K562 (cell line): ENCODE measurements around the gene TIGD1. TPM values are rescaled to one million over a fixed set of nuclear protein-coding genes. Genes with fewer than 3 reads are reported as not detected.

Experiments used
- BDP1 ChIP-seq: IDR thresholded peaks from 3 replicates; pipeline ENCODE4 v1.6.1; 2011; ENCODE audit not compliant: insufficient read length, insufficient read depth
- BHLHE40 ChIP-seq: IDR thresholded peaks from 2 replicates; pipeline ENCODE4 v1.6.1; 2011; ENCODE audit warnings: low read length, improper control_type of control experiment
- CCAR2 ChIP-seq: fragments of 200-400 bp; formaldehyde crosslinking; IDR thresholded peaks from 2 replicates; pipeline ENCODE4 v1.6.1; 2017; ENCODE audit warnings: mild to moderate bottlenecking, low read depth, low read length
- CHCHD3 ChIP-seq: fragments of 250-450 bp; sonication (Bioruptor Pico); IDR thresholded peaks from 2 replicates; pipeline ENCODE4 v2.1.2; 2022; ENCODE audit warnings: mild to moderate bottlenecking
- ERF ChIP-seq: fragments of 450-650 bp; formaldehyde crosslinking; IDR thresholded peaks from 2 replicates; pipeline ENCODE4 v1.4.0; 2020; ENCODE audit warnings: mild to moderate bottlenecking, mixed read lengths
- ETV1 ChIP-seq: fragments of 450-650 bp; conservative IDR thresholded peaks from 2 replicates; pipeline ENCODE4 v1.6.1; 2016; ENCODE audit warnings: missing genetic modification characterization, control low read depth, low read depth, missing compliant biosample characterization
- ETV5 ChIP-seq: sonication (generic); formaldehyde crosslinking; IDR thresholded peaks from 2 replicates; pipeline ENCODE4 v1.4.0; 2020; ENCODE audit warnings: low read depth, mild to moderate bottlenecking, missing genetic modification reagents
- FOXJ2 ChIP-seq: fragments of 200-800 bp; sonication (Bioruptor generic); IDR thresholded peaks from 2 replicates; pipeline ENCODE4 v1.6.1; 2016; ENCODE audit warnings: missing genetic modification characterization, missing compliant biosample characterization
- GATAD2B ChIP-seq: fragments of 450-650 bp; IDR thresholded peaks from 2 replicates; pipeline ENCODE4 v1.6.1; 2017; ENCODE audit warnings: mild to moderate bottlenecking, borderline replicate concordance
- HDGF ChIP-seq: fragments of 450-650 bp; IDR thresholded peaks from 2 replicates; pipeline ENCODE4 v1.6.1; 2016
- HIVEP1 ChIP-seq: fragments of 250-450 bp; sonication (Bioruptor Pico); IDR thresholded peaks from 2 replicates; pipeline ENCODE4 v1.4.0; 2020; ENCODE audit warnings: mild to moderate bottlenecking
- ILK ChIP-seq: fragments of 450-650 bp; IDR thresholded peaks from 2 replicates; pipeline ENCODE4 v1.6.1; 2016; ENCODE audit warnings: missing genetic modification characterization, low read depth, mild to moderate bottlenecking, missing compliant biosample characterization, moderate library complexity, borderline replicate concordance
- KDM2B ChIP-seq: fragments of 250-450 bp; sonication (Bioruptor Pico); IDR thresholded peaks from 2 replicates; pipeline ENCODE4 v1.8.0; 2021; ENCODE audit warnings: mild to moderate bottlenecking, moderate library complexity
- MXI1 ChIP-seq: IDR thresholded peaks from 2 replicates; pipeline ENCODE4 v1.6.1; 2011; ENCODE audit warnings: low read depth, mild to moderate bottlenecking, improper control_type of control experiment, low read length
- NCOA1 ChIP-seq: fragments of 450-650 bp; IDR thresholded peaks from 2 replicates; pipeline ENCODE4 v1.6.1; 2016; ENCODE audit warnings: low read depth
- NCOR1 ChIP-seq: fragments of 450-650 bp; IDR thresholded peaks from 2 replicates; pipeline ENCODE4 v1.6.1; 2016; ENCODE audit warnings: mild to moderate bottlenecking, moderate library complexity
- PRPF4 ChIP-seq: fragments of 200-400 bp; formaldehyde crosslinking; IDR thresholded peaks from one replicate; pipeline ENCODE4 v1.6.1; 2017; ENCODE audit warnings: low read length, low read depth, mild to moderate bottlenecking; ENCODE audit not compliant: insufficient read depth, poor library complexity, severe bottlenecking
- STAG1 ChIP-seq: sonication (generic); formaldehyde crosslinking; IDR thresholded peaks from 2 replicates; pipeline ENCODE4 v1.5.0; 2020; ENCODE audit warnings: missing genetic modification reagents, borderline replicate concordance
- ZNF589 ChIP-seq: fragments of 200-800 bp; sonication (Bioruptor generic); IDR thresholded peaks from 2 replicates; pipeline ENCODE4 v1.6.1; 2016; ENCODE audit warnings: low read depth, missing genetic modification characterization, missing compliant biosample characterization
- polyA plus RNA-seq, 8 experiments: library from polyadenylated mRNA; depleted of rRNA in 4 of 8; stranded (reverse) in 5 of 8; unstranded in 3 of 8; fragments of >200 nt; fragmentation: Nextera tagmentation in 2 of 8; fragmentation: Illumina TruSeq in 1 of 8; extraction: Ambion mirVana in 2 of 8; extraction: Trizol in 1 of 8; gene quantifications; 2 replicates each; pipeline versions ENCODE4 v1.2.1 to v1.2.3, GENCODE V29; 2011 to 2014; ENCODE audit warnings: inconsistent platforms in 1 of 8, missing spikeins in 1 of 8
- total RNA-seq, 7 experiments: library from RNA; depleted of rRNA in 6 of 7; stranded (reverse); fragments of >200 nt in 6 of 7; fragmentation: Illumina TruSeq in 2 of 7; extraction: Trizol in 2 of 7; gene quantifications; 2 replicates each; pipeline versions ENCODE4 v1.2.1 to v1.2.3, GENCODE V29; 2011 to 2021; ENCODE audit warnings: low replicate concordance in 1 of 7
- TF ChIP-seq, protein P1 (sequence below): sonication (generic); formaldehyde crosslinking; IDR thresholded peaks from 2 replicates; pipeline ENCODE4 v1.8.0; 2022; ENCODE audit warnings: mild to moderate bottlenecking, missing genetic modification reagents
- TF ChIP-seq, protein P2 (sequence below): fragments of 250-450 bp; sonication (Bioruptor Pico); IDR thresholded peaks from 2 replicates; pipeline ENCODE4 v1.8.0; 2021; ENCODE audit warnings: mild to moderate bottlenecking, moderate library complexity
- TF ChIP-seq, protein P3 (sequence below): sonication (generic); formaldehyde crosslinking; IDR thresholded peaks from 2 replicates; pipeline ENCODE4 v1.8.1; 2023; ENCODE audit warnings: mild to moderate bottlenecking, missing genetic modification reagents
- TF ChIP-seq, protein P4 (sequence below): fragments of 450-650 bp; IDR thresholded peaks from 2 replicates; pipeline ENCODE4 v1.6.1; 2016; ENCODE audit warnings: mild to moderate bottlenecking

The TIGD1 gene
- total and polyA plus RNA-seq, 9 of the 15 experiments (the other 6 are each of a cell fraction or from before 2014, with no cell fraction given), result 2.0 to 10.1 (median 6.6) TPM

DNA sequence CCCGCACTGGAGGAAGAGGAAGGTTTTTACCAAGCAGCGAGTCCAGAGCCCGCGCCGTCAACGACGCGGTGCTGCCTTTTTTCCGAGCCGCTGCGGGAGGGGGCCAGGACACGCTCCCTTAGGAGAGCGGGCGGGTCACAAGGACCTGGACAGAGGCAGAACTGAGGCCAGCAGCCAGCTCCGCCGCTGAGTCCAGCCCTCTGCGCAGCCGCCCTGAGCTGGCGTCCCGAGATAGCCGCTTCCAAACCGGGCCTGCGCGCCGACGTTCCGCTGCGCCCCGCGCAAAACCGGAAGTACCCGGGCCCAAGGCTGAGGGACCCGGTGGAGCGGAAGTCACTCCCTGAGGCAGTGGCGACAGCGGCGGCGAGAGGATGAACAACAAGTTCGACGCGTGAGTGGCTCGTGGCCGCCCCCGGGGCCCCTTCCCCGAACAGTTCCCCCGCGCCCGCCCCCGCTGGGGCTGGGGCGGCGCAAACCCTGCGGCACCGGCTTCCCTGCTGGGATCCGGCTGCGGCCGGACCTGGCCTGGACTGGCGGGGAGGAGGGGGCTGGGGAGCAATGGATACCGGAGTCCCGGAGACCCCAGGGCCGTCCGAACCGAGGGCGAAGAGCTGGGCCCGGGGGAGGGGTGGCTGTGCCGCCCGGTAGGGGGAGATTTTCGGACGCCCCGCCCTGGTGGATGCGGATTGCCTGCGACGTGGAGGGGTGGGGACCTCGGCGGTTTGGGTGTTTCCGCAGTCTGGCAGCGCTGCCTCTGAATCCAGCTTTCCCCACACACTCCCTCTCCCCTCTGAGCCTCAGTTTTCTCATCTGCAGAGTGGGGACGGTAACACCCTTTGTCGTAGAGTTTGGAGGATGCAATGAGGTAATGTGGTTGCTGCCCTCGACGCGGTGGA is at the start of gene TIGD1, which contains the start of gene EIF4E2 (continued):
- TF ChIP-seq, protein P1, sequence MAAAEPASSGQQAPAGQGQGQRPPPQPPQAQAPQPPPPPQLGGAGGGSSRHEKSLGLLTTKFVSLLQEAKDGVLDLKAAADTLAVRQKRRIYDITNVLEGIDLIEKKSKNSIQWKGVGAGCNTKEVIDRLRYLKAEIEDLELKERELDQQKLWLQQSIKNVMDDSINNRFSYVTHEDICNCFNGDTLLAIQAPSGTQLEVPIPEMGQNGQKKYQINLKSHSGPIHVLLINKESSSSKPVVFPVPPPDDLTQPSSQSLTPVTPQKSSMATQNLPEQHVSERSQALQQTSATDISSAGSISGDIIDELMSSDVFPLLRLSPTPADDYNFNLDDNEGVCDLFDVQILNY (CRISPR knock-in tag), result no peak; the same call in 1 of the 2 replicates
- TF ChIP-seq STAG1 (CRISPR knock-in tag), result no peak
- TF ChIP-seq CHCHD3 (CRISPR knock-in tag), result no peak
- no peak for TF ChIP-seq BDP1
- TF ChIP-seq GATAD2B, result peak; percentile 56
- TF ChIP-seq BHLHE40, result peak; percentile 80
- TF ChIP-seq ERF (CRISPR knock-in tag), result 0 out of 2 replicates have a peak, but pooled peaks have one; percentile 40
- TF ChIP-seq, protein P2, sequence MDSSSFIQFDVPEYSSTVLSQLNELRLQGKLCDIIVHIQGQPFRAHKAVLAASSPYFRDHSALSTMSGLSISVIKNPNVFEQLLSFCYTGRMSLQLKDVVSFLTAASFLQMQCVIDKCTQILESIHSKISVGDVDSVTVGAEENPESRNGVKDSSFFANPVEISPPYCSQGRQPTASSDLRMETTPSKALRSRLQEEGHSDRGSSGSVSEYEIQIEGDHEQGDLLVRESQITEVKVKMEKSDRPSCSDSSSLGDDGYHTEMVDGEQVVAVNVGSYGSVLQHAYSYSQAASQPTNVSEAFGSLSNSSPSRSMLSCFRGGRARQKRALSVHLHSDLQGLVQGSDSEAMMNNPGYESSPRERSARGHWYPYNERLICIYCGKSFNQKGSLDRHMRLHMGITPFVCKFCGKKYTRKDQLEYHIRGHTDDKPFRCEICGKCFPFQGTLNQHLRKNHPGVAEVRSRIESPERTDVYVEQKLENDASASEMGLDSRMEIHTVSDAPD (CRISPR knock-in tag), result no peak
- TF ChIP-seq, protein P3, sequence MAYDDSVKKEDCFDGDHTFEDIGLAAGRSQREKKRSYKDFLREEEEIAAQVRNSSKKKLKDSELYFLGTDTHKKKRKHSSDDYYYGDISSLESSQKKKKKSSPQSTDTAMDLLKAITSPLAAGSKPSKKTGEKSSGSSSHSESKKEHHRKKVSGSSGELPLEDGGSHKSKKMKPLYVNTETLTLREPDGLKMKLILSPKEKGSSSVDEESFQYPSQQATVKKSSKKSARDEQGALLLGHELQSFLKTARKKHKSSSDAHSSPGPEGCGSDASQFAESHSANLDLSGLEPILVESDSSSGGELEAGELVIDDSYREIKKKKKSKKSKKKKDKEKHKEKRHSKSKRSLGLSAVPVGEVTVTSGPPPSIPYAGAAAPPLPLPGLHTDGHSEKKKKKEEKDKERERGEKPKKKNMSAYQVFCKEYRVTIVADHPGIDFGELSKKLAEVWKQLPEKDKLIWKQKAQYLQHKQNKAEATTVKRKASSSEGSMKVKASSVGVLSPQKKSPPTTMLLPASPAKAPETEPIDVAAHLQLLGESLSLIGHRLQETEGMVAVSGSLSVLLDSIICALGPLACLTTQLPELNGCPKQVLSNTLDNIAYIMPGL (CRISPR knock-in tag), result 0 out of 2 replicates have a peak, but pooled peaks have one; percentile 41
- TF ChIP-seq MXI1, result no peak
- no peak for TF ChIP-seq ILK (tag)
- TF ChIP-seq PRPF4, result peak; percentile 64
- no peak for TF ChIP-seq ZNF589 (CRISPR knock-in tag)
- TF ChIP-seq, protein P4, sequence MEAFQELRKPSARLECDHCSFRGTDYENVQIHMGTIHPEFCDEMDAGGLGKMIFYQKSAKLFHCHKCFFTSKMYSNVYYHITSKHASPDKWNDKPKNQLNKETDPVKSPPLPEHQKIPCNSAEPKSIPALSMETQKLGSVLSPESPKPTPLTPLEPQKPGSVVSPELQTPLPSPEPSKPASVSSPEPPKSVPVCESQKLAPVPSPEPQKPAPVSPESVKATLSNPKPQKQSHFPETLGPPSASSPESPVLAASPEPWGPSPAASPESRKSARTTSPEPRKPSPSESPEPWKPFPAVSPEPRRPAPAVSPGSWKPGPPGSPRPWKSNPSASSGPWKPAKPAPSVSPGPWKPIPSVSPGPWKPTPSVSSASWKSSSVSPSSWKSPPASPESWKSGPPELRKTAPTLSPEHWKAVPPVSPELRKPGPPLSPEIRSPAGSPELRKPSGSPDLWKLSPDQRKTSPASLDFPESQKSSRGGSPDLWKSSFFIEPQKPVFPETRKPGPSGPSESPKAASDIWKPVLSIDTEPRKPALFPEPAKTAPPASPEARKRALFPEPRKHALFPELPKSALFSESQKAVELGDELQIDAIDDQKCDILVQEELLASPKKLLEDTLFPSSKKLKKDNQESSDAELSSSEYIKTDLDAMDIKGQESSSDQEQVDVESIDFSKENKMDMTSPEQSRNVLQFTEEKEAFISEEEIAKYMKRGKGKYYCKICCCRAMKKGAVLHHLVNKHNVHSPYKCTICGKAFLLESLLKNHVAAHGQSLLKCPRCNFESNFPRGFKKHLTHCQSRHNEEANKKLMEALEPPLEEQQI, result no peak
- peak; percentile 96 for TF ChIP-seq NCOA1
- TF ChIP-seq ETV1, result peak; percentile 77
- TF ChIP-seq HIVEP1 (CRISPR knock-in tag), result no peak
- peak; percentile 79 for TF ChIP-seq ETV5 (CRISPR knock-in tag)
- no peak for TF ChIP-seq CCAR2
- TF ChIP-seq KDM2B (CRISPR knock-in tag), result no peak
- no peak for TF ChIP-seq FOXJ2 (tag)
- no peak for TF ChIP-seq HDGF
- peak; percentile 29; the same call in 1 of the 2 replicates for TF ChIP-seq NCOR1
